Measurements from ENCODE around the gene MZT2B.
"Not testable (repeated sequence)": the region's sequence is repeated elsewhere in the genome, so short reads cannot be mapped to it uniquely, and the experiment has no call there.

MZT2B gene

DNA sequence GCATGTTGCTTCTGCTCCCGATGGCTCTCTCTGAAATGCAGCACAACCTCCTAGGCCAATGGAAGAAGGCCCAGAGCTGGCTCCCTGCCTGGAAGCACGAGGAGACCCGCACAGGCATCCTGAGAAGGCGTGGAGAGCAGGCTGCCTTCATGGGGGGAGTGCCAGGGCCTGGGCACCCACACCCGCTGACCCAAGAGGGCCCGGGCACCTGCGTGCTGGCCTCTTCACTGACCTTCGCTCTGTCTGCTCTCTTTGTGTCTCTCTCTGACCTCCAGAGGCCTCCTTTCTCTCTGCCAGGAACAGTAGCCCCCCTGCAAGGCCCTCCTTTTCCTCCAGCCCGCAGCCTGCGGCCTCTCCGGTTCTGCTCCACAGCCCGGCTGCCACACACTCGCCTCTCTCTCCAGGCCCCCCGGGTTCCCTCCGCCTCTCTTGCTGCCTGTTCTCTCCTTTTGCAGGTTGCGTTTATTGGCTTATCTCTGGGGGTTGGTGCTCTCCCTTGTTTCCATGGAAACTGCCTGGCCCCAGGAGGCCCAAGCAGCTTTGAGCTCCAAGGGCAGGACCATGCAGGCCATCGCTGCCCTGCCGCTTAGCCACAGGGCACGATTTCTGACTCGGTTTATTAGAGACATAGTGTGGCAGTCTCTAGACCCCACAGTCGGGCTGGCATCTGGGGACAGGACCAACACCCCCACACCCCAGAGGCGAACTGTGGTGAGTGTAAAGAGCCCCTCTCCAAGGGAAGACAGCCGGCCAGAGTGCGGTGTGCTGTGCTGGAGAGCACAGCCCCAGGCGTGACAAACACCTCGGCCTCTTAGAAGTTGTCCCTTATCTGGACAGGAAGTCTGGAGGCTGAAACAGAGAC lies 1.7 kb downstream of the MZT2B start:
- peaks cover 48% of the 10 kb centered on the region for H3K36me3 Mint-ChIP-seq
- no peaks in the 10 kb centered on the region for H3K9me3 Mint-ChIP-seq
- H3K27ac Mint-ChIP-seq, result peak overlapping the region; percentile 89
- DNase-seq (ENCODE audit: low spot score in 2 of 2) (no peak), ATAC-seq (no peak)
- H3K4me3 Mint-ChIP-seq, result peak overlapping the region; percentile 89
- peaks cover 24% of the 10 kb centered on the region for H3K4me1 Mint-ChIP-seq

DNA sequence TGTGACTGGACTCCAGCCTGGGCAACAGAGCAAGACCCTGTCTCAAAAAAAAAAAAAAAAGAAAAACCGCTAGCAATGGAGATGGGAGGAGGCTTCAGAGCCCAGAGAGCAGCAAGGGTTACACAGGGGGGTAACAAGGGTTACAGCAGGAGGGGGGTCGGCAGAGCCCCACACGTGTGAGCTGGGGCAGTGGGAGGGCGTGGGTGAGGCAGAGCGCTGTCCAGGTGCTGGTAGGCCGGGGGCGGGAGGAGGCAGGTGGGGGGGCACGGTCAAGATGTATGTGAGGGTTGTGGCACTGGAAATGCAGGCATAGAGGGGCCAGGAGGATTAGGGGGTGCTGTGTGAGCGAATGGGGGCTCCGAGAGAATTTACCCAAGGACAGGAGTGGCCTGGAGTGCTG lies 3.4 kb downstream of the MZT2B start:
- Mint-ChIP-seq H3K27ac (peak overlapping the region; percentile 89), H3K9me3 (no peaks in the 10 kb centered on the region), H3K36me3 (peaks cover 36% of the 10 kb centered on the region), H3K4me3 (no peak overlapping the region), H3K4me1 (peaks cover 24% of the 10 kb centered on the region)
- DNase-seq (ENCODE audit: low spot score in 2 of 2), result no peak
- ATAC-seq, result no peak

DNA sequence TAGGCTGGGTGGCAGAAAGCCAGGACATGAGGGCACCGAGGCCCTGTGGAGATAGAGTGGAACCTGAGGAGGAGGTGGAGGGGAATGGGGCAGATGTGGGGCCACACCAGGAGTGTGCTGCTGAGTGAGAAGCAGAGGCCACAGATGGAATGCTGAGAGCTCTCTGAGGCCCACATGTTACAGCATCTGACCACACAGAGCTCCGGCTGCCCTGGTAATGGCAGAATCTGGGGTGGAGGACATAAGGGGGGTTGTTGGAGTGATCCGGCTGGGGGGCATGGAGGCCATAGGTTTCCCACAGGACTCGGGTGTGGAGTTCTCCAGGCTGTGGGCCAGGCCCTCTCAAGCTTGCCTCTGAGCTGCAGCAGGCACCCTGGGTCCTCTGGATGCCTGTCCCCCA lies 3.8 kb downstream of the MZT2B start:
- no peak for ATAC-seq
- no peak overlapping the region for H3K4me3 Mint-ChIP-seq
- peaks cover 22% of the 10 kb centered on the region for H3K4me1 Mint-ChIP-seq
- no peaks in the 10 kb centered on the region for H3K9me3 Mint-ChIP-seq
- peak overlapping the region; percentile 74 for H3K27ac Mint-ChIP-seq
- DNase-seq (ENCODE audit: low spot score in 2 of 2), result no peak
- H3K36me3 Mint-ChIP-seq, result peaks cover 39% of the 10 kb centered on the region

DNA sequence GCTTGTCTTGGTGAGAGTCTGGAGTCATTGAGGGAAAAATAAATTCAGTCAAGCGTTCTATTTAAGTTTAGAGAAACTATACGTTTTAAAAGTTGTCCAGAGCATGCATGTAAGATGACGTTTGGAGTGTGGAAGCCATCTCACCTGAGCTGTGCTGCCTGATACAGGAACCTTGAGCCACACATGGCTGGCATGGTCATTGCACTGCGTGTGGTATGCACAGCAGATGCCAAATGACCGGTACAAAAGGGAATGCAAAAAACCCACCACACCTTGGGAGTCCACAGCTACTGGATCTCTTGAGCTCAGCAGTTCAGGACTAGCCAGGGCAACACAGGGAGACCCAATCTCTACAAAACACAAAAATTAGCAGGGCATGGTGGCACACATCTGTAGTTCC lies 4.3 kb downstream of the MZT2B start:
- Mint-ChIP-seq H3K4me3 (no peak overlapping the region), H3K27ac (peak overlapping the region; percentile 74), H3K4me1 (peaks cover 19% of the 10 kb centered on the region), H3K9me3 (no peaks in the 10 kb centered on the region), H3K36me3 (peaks cover 39% of the 10 kb centered on the region)
- ATAC-seq, result no peak
- DNase-seq (ENCODE audit: low spot score in 2 of 2), result no peak

DNA sequence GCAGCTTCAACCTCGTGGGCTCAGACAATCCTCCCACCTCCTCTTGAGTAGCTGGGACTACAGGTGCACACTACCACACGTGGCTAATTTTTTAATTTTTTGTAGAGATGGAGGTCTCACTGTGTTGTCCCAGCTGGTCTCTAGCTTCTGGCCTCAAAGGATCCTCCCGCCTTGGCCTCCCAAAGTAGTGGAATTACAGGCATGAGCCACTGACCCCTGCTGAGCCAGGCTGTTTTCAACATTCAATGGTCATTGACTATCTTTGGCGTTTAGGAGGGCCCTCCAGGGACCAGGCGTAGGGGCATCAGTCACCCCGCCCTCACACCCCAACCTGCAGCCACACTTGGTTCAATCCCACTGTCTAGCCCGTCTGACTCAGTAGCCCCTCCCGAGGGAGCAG lies 5.2 kb downstream of the MZT2B start:
- ATAC-seq, result no peak
- Mint-ChIP-seq H3K4me1 (peaks cover 19% of the 10 kb centered on the region), H3K36me3 (peaks cover 36% of the 10 kb centered on the region), H3K27ac (no peak overlapping the region), H3K4me3 (no peak overlapping the region), H3K9me3 (no peaks in the 10 kb centered on the region)
- DNase-seq (ENCODE audit: low spot score in 2 of 2), result no peak

DNA sequence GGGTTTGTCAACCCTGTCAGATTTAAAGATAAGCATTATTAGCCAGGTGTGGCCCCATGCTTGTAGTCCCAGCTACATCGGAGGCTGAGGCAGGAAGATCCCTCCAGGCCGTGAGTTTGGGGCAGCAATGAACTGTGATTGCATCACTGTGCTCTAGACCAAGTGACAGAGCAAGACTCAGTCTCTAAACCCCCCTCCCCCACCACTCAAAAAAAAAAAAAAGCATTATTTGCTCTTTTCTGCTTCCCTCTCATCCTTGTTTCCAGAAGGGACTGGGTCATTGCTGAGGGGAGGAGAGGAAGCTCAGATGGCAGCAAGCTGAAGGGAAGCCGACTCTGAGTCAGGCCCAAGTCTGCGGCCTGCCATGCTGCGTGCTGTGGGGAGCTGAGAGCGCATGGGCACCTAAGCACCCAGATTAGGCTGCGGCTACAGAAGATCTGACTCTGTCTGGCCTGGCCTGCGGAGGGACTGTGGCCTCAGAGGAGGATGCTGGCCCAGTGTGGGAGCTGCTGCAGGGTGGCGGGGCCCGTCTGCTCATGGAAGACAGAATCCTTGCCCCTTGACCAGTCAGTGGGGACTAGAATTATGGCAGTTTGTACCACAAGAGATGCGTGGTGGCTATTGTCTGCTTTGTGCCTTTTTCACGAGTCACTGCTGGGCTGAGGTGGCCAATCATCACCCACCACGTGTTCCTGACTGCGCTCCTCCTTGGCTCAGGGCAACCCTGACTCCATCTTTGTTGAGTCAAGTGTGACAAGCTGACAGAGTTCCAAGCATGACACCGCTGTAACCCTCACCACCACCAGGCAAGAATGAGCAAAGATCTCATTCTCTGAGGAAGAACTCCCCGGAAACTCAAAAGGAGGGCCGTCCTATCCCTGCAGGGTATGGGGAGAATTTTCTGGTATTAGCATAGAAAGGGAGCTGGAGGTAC lies 6.1 kb downstream of the MZT2B start:
- not testable (repeated sequence) for DNase-seq (ENCODE audit: low spot score in 2 of 2); ATAC-seq; H3K4me3 Mint-ChIP-seq; H3K27ac Mint-ChIP-seq; H3K9me3 Mint-ChIP-seq
- peaks cover 34% of the 10 kb centered on the region for H3K36me3 Mint-ChIP-seq
- peaks cover 18% of the 10 kb centered on the region for H3K4me1 Mint-ChIP-seq

DNA sequence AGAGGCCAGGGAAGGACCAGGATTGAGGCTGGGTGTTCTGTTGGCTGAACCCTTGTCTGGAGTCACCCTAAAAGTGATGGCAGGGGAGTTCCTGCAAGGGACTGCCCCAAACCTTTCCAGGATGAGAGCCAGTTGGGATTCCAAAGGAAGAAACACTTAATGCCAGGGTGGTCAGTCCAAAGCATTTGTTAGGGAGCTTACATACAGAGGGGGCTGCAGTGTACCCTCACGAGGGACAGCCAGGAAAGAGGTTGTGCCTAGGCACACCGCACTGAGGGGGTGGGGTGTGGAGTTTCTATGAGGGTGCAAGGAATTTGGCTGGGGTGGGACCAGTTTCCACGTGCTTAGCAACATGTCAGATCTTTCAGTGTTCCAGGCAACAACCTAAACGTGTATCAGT lies 6.9 kb downstream of the MZT2B start:
- not testable (repeated sequence) for H3K27ac Mint-ChIP-seq; DNase-seq (ENCODE audit: low spot score in 2 of 2); ATAC-seq; H3K4me1 Mint-ChIP-seq; H3K9me3 Mint-ChIP-seq; H3K4me3 Mint-ChIP-seq
- H3K36me3 Mint-ChIP-seq, result peaks cover 30% of the 10 kb centered on the region

DNA sequence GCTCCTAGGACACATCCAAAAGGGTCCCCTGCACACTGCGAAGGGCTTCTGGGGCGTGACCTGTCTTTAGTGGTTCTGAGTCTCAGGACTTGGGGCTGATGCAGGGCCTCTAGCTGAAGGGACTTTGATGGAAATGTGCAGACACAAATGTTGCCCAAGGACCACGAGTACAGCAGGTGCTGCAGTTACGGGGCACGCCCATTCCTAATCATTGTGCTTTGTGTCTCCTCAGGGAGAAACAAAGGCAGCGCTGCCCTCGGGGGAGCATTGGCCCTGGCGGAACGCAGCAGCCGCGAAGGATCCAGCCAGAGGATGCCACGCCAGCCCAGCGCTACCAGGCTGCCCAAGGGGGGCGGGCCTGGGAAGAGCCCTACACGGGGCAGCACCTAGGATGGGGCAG lies 8.2 kb downstream of the MZT2B start:
- Mint-ChIP-seq H3K4me3 (no peak overlapping the region), H3K4me1 (peaks cover 7% of the 10 kb centered on the region), H3K9me3 (no peaks in the 10 kb centered on the region), H3K27ac (no peak overlapping the region), H3K36me3 (peaks cover 23% of the 10 kb centered on the region)
- ATAC-seq (no peak), DNase-seq (ENCODE audit: low spot score in 2 of 2) (peak in 1 of 2 donors; percentile 43)

DNA sequence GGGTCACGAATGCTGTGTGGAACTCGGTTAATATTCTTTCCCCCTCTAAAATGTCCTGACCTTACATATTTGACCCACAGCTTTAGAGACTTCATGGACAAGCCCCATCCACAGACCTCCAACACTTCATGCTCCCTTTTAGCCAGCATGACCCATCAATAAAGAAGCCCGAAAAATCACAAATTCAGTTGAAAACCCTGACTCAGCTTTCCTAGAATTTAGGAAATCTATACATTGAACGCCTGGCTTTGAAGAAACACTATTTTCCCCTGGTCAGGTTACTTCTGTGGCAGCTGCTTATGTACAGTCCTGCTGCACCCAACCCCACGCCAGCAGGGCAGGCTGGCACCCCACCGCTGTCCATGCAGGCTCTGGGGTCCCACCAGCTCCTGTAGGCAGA lies 9.3 kb downstream of the MZT2B start:
- not testable (repeated sequence) for H3K4me3 Mint-ChIP-seq, H3K4me1 Mint-ChIP-seq, H3K9me3 Mint-ChIP-seq, ATAC-seq, H3K27ac Mint-ChIP-seq
- peaks cover 17% of the 10 kb centered on the region for H3K36me3 Mint-ChIP-seq
- peak in 1 of 2 donors; percentile 29 for DNase-seq (ENCODE audit: low spot score in 2 of 2)

DNA sequence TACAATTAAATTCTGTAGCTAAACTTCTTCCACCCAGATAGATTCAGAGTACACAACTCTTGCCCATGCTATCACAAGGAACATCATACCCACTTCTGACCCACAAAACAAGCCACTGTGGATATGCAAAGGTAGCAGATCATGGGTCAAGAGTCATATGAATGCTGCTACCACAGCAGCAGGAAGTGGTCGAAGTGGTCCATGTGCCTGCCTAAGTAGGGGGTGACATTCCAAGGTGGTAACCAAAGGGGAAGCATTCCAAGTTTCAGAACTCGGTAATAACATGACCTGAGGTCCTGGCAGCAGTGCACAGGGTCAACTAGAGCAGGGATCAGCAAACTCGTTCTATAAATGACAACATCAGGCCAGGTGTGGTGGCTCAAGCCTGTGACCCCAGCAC lies 10.4 kb downstream of the MZT2B start:
- H3K4me3 Mint-ChIP-seq, H3K4me1 Mint-ChIP-seq, H3K27ac Mint-ChIP-seq, H3K9me3 Mint-ChIP-seq, ATAC-seq: not testable (repeated sequence)
- peaks cover 14% of the 10 kb centered on the region for H3K36me3 Mint-ChIP-seq
- DNase-seq (ENCODE audit: low spot score in 2 of 2), result peak in 1 of 2 donors; percentile 38

DNA sequence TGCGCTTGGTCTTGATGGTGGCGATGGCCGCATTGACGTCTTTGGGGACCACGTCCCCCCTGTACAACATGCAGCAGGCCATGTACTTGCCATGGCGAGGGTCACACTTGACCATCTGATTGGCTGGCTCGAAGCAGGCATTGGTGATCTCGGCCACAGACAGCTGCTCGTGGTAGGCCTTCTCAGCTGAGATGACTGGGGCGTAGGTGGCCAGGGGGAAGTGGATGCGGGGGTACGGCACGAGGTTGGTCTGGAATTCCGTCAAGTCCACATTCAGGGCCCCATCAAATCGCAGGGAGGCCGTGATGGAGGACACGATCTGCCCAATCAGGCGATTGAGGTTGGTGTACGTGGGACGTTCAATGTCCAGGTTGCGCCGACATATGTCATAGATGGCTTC lies 11.8 kb downstream of the MZT2B start:
- H3K9me3 Mint-ChIP-seq, H3K27ac Mint-ChIP-seq, H3K4me1 Mint-ChIP-seq, ATAC-seq, H3K4me3 Mint-ChIP-seq: not testable (repeated sequence)
- DNase-seq (ENCODE audit: low spot score in 2 of 2), result peak in 1 of 2 donors; percentile 45
- peaks cover 14% of the 10 kb centered on the region for H3K36me3 Mint-ChIP-seq

DNA sequence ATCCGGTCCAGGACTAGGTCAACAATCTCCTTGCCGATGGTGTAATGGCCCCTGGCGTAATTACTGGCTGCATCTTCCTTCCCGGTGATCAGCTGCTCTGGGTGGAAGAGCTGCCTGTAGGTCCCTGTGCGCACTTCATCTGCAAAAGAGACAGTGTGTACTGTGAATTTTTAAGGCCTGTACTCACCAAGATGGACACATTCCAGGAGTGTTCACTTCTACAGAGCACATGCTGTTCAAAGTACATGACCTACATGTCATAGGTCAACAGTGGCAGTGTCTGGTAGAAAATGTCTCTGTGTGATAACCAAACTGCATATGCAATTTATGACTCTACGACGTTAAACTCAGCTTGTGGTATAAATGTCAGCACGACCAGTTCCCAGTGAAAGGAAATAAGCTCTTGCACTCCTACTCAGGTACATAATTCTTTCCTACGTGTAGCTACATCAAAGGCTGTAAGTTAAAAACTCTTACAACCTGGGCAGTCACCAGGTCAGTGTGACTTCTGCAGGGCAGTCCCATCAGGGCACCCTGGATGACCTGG lies 13.1 kb downstream of the MZT2B start:
- H3K9me3 Mint-ChIP-seq, H3K27ac Mint-ChIP-seq, H3K4me1 Mint-ChIP-seq, ATAC-seq, H3K4me3 Mint-ChIP-seq: not testable (repeated sequence)
- peaks cover 14% of the 10 kb centered on the region for H3K36me3 Mint-ChIP-seq
- DNase-seq (ENCODE audit: low spot score in 2 of 2), result peak in 1 of 2 donors; percentile 25

DNA sequence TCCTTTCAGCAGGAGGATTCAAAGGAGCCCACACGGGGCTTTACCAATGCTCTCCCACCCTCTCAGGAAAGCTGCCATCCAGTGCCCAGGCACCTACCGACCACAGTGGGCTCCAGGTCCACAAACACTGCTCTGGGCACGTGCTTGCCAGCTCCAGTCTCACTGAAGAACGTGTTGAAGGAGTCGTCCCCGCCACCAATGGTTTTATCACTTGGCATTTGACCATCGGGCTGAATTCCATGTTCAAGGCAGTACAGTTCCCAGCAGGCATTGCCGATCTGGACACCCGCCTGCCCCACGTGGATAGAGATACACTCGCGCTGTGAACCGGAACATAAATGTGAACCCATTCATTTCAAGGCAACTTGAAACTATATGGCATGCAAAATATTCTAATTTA lies 14.0 kb downstream of the MZT2B start:
- not testable (repeated sequence) for H3K27ac Mint-ChIP-seq; H3K36me3 Mint-ChIP-seq; ATAC-seq; H3K9me3 Mint-ChIP-seq; H3K4me3 Mint-ChIP-seq; H3K4me1 Mint-ChIP-seq; DNase-seq (ENCODE audit: low spot score in 2 of 2)

DNA sequence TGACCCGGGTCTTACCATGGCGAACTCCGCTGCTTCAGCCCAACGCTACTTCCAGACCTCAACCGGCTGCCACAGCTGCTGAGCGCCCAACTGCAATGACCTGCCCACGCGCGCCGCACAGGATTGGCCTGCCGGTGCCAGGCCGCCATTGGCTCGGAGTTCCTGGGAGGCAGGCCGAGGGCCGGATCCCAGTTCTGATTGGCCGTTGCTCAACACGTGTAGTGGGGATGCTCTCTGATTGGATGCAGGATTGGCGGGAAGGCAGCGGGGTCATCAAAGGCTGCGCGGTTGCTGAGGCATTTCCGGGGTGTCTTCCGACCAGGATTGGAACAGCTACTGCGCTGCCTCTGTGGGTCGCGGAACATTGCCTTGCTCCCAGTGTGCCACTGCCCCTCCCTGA lies 16.3 kb downstream of the MZT2B start, which contains the start of gene TUBA3E:
Gene TUBA3E (minus strand): TSS at position 97 of the 400 bp plus-strand sequence. CDS start 79 bp downstream, at position 18.
- ATAC-seq (no peak), DNase-seq (ENCODE audit: low spot score in 2 of 2) (no peak)
- H3K4me3 Mint-ChIP-seq, result no peak within 1 kb of the TSS
- H3K27ac Mint-ChIP-seq, result no peak within 1 kb of the TSS
- H3K4me1 Mint-ChIP-seq, result no peaks in the 10 kb centered on the region
- no peaks in the 10 kb centered on the region for H3K36me3 Mint-ChIP-seq
- no peaks in the 10 kb centered on the region for H3K9me3 Mint-ChIP-seq

DNA sequence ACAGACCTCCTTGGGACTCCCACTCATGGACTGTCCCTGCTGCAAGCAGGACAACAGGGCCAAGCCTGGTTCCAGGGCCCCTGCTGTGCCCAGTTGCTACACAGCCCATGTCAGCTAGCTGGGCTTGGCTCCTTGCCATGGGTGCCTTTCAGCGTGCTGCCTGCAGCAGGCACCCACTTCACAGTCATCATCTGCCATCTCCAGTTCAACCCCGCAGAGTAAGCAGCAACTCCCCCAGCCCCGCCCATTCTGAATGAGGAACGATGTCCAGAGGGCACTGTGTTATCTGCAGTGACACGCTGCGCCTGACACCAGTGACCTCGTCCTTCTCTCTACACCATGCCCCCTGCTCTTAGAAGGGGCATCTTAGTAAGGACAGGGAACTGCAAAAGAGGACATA lies 20.5 kb downstream of the MZT2B start:
- ATAC-seq; H3K27ac Mint-ChIP-seq; H3K9me3 Mint-ChIP-seq; H3K36me3 Mint-ChIP-seq; H3K4me1 Mint-ChIP-seq; DNase-seq (ENCODE audit: low spot score in 2 of 2); H3K4me3 Mint-ChIP-seq: not testable (repeated sequence)
